GM13976 (cell line): ENCODE results near the gene PCBP3.
"Not testable (repeated sequence)": the region's sequence is repeated elsewhere in the genome, so short reads cannot be mapped to it uniquely, and the experiment has no call there.

ENCODE experiments used
- DNase-seq: peaks from one replicate; pipeline ENCODE4 v3.0.0; 2012; ENCODE audit warnings: low spot score
- CTCF ChIP-seq: IDR thresholded peaks from 2 replicates; pipeline ENCODE4 v1.5.1; 2012; ENCODE audit warnings: borderline replicate concordance, mild to moderate bottlenecking; ENCODE audit not compliant: insufficient read depth; ENCODE audit errors: extremely low read depth, missing control alignments, control extremely low read depth
- in situ Hi-C: fragments of 300-500 bp; cut with MboI; formaldehyde crosslinking; loops from one replicate; pipeline ENCODE4 v1.12.0; 2022; ENCODE audit warnings: low sequenced_read_pairs, mixed read lengths, inconsistent platforms; ENCODE audit not compliant: unreplicated experiment

The PCBP3 gene

GRCh38 chr21:45607909-45608295 lies 35.6 kb upstream of the PCBP3 start:
- no peak for DNase-seq
- in situ Hi-C loops: no loop called here
- TF ChIP-seq CTCF: no peak

GRCh38 chr21:45608747-45609470 lies 34.6 kb upstream of the PCBP3 start:
- DNase-seq, in situ Hi-C loops: not testable (repeated sequence)

- in situ Hi-C loops, DNase-seq: not testable (repeated sequence)
These were observed 33.9 kb upstream of the PCBP3 start for GRCh38 chr21:45609616-45610015.

- DNase-seq: no peak
- in situ Hi-C loops: no loop called here
- TF ChIP-seq CTCF: no peak
These were observed 32.2 kb upstream of the PCBP3 start for GRCh38 chr21:45611296-45611695.

GRCh38 chr21:45611939-45612664 lies 31.4 kb upstream of the PCBP3 start:
- TF ChIP-seq CTCF: no peak
- in situ Hi-C loops: no loop called here
- DNase-seq: no peak

- in situ Hi-C loops, DNase-seq: not testable (repeated sequence)
These were observed 30.9 kb upstream of the PCBP3 start for GRCh38 chr21:45612665-45613019.

- in situ Hi-C loops: no loop called here
- DNase-seq: no peak
- TF ChIP-seq CTCF: no peak
These were observed 30.1 kb upstream of the PCBP3 start for GRCh38 chr21:45613396-45613795.

GRCh38 chr21:45613881-45614280 lies 29.6 kb upstream of the PCBP3 start:
- no peak for DNase-seq
- no peak for TF ChIP-seq CTCF
- in situ Hi-C loops: no loop called here
